PC-9 (cell line): Measurements from ENCODE around the gene GGN. TPM values are rescaled to one million over a fixed set of nuclear protein-coding genes. Genes with fewer than 3 reads are reported as not detected.

Experiments used
- BruUV-seq: library from RNA; stranded (reverse); fragments of 400-500 nt; replicated peaks from 2 replicates; lab custom pipeline; 2021; lab: Mats Ljungman, UMichigan
- CTCF ChIA-PET: fragments of 300-600 bp; sonication (Branson Sonifier 250); formaldehyde crosslinking; loops from one replicate; lab custom pipeline; 2022; ENCODE audit warnings: antibody characterized with exemption; lab: Charles Lee
- POLR2A ChIA-PET: fragments of 300-600 bp; sonication (Branson Sonifier 250); formaldehyde crosslinking; loops from one replicate; lab custom pipeline; 2022; ENCODE audit warnings: antibody characterized with exemption; ENCODE audit not compliant: unreplicated experiment; lab: Charles Lee
- DNase-seq, 2 experiments: peaks; one replicate each; pipeline versions ENCODE4 v3.0.0 to v3.0.0-alpha.2; 2015 to 2022; ENCODE audit warnings: mixed read lengths in 1 of 2
- H2AFZ ChIP-seq: fragments of 200-600 bp; sonication (generic); 2 replicates; pipeline ENCODE4 v1.8.1; 2017; ENCODE audit warnings: antibody characterized with exemption
- H3F3A ChIP-seq: fragments of 200-600 bp; sonication (generic); 2 replicates; pipeline ENCODE4 v1.8.1; 2017; ENCODE audit warnings: antibody characterized with exemption, mild to moderate bottlenecking, low read depth; ENCODE audit not compliant: insufficient read depth
- H3K27ac ChIP-seq: fragments of 200-600 bp; sonication (generic); 2 replicates; pipeline ENCODE4 v1.6.1; 2016; ENCODE audit warnings: mixed run types
- H3K27me3 ChIP-seq: fragments of 200-600 bp; sonication (generic); 2 replicates; pipeline ENCODE4 v1.6.1; 2016; ENCODE audit warnings: low read depth, mixed run types; ENCODE audit not compliant: insufficient read depth
- H3K36me3 ChIP-seq: fragments of 200-600 bp; sonication (generic); 2 replicates; pipeline ENCODE4 v1.6.1; 2016; ENCODE audit warnings: low read depth, mixed run types
- H3K4me1 ChIP-seq: fragments of 200-600 bp; sonication (generic); replicated peaks from 2 replicates; pipeline ENCODE4 v1.6.1; 2016; ENCODE audit warnings: mixed run types; ENCODE audit not compliant: insufficient read depth
- H3K4me2 ChIP-seq: fragments of 200-600 bp; sonication (generic); 2 replicates; pipeline ENCODE4 v1.6.1; 2017; ENCODE audit warnings: mixed run types
- H3K4me3 ChIP-seq: fragments of 200-600 bp; sonication (generic); 2 replicates; pipeline ENCODE4 v1.6.1; 2016; ENCODE audit warnings: mixed run types
- H3K79me2 ChIP-seq: fragments of 200-600 bp; sonication (generic); 2 replicates; pipeline ENCODE4 v1.6.1; 2017; ENCODE audit warnings: low read depth, mixed run types
- H3K9me2 ChIP-seq: fragments of 200-600 bp; sonication (generic); 2 replicates; pipeline ENCODE4 v1.8.1; 2017; ENCODE audit warnings: mild to moderate bottlenecking; ENCODE audit not compliant: insufficient read depth
- H3K9me3 ChIP-seq: fragments of 200-600 bp; sonication (generic); 2 replicates; pipeline ENCODE4 v1.8.1; 2016; ENCODE audit warnings: low read depth; ENCODE audit not compliant: insufficient read depth
- H4K20me1 ChIP-seq: fragments of 200-600 bp; sonication (generic); 2 replicates; pipeline ENCODE4 v1.8.1; 2017; ENCODE audit not compliant: insufficient read depth
- CTCF ChIP-seq: fragments of 200-600 bp; sonication (generic); conservative IDR thresholded peaks from 2 replicates; pipeline ENCODE4 v1.6.1; 2017; ENCODE audit warnings: mixed run types, antibody characterized with exemption, mild to moderate bottlenecking, moderate library complexity
- EZH2 ChIP-seq: fragments of 200-600 bp; sonication (generic); IDR thresholded peaks from 2 replicates; pipeline ENCODE4 v1.8.0; 2017; ENCODE audit warnings: antibody characterized with exemption, low read depth
- intact Hi-C: fragments of 100-400 bp; cut with micrococcal nuclease; formaldehyde crosslinking; loops from one replicate; pipeline ENCODE4 v1.10.0; 2022; ENCODE audit not compliant: unreplicated experiment
- total RNA-seq: library from RNA; stranded (reverse); gene quantifications from 2 replicates; pipeline ENCODE4 v1.2.3, GENCODE V29; 2021

Gene GGN
- total RNA-seq, 1 experiment from 2014 or later, result 1.0 TPM

- no peak overlapping the region for H3K4me2 ChIP-seq
- TF ChIP-seq EZH2, result no peak
- TF ChIP-seq CTCF, result no peak
- DNase-seq, result no peak
- no peaks in the 10 kb centered on the region for H3K79me2 ChIP-seq
- no peak overlapping the region for H3K27ac ChIP-seq
- BruUV-seq, result no TSS peak
- H3K9me3 ChIP-seq, result no peaks in the 10 kb centered on the region
- H3K4me1 ChIP-seq, result peaks cover 8% of the 10 kb centered on the region; the same call in 1 of the 2 replicates
- no peak overlapping the region for H3K4me3 ChIP-seq
- H3K9me2 ChIP-seq, result no peaks in the 10 kb centered on the region
- no peak overlapping the region for H2AFZ ChIP-seq
- ChIA-PET CTCF (interaction anchor here (1.0 kb wide), 1 partner anchor 17 kb away, joined by 3 read pairs; no protein-coding TSS in a partner anchor), POLR2A (no interaction called here)
- 0 out of 2 replicates have a peak, but pooled peaks cover under 1% of the 10 kb centered on the region for H4K20me1 ChIP-seq
- H3F3A ChIP-seq, result peaks cover 22% of the 10 kb centered on the region; the same call in 1 of the 2 replicates
- peaks cover 13% of the 10 kb centered on the region; the same call in 1 of the 2 replicates for H3K36me3 ChIP-seq
- H3K27me3 ChIP-seq, result no peaks in the 10 kb centered on the region
- intact Hi-C loops, result loop anchor here (5.0 to 10.0 kb wide), 2 partner anchors 153 to 480 kb away; partner anchors contain the start of genes SIPA1L3 and WDR87
Observed at GRCh38 chr19:38385057-38385803, 2.6 kb downstream of the GGN start.

GRCh38 chr19:38384209-38385027 lies 3.4 kb downstream of the GGN start:
- H3K4me3 ChIP-seq, result no peak overlapping the region

More at GRCh38 chr19:38384209-38385027, 3.4 kb downstream of the GGN start:
- DNase-seq, result no peak
- Histone ChIP-seq H3K27ac (no peak overlapping the region), H3F3A (peaks cover 22% of the 10 kb centered on the region; the same call in 1 of the 2 replicates), H3K36me3 (peaks cover 16% of the 10 kb centered on the region; the same call in 1 of the 2 replicates), H3K27me3 (no peaks in the 10 kb centered on the region), H2AFZ (no peak overlapping the region), H3K9me2 (no peaks in the 10 kb centered on the region), H3K9me3 (no peaks in the 10 kb centered on the region), H3K4me1 (peaks cover 7% of the 10 kb centered on the region; the same call in 1 of the 2 replicates), H3K4me2 (no peak overlapping the region), H3K79me2 (no peaks in the 10 kb centered on the region), H4K20me1 (peaks cover 6% of the 10 kb centered on the region; the same call in 1 of the 2 replicates)
- intact Hi-C loops, result loop anchor here (5.0 to 10.0 kb wide), 2 partner anchors 152 to 480 kb away; partner anchors contain the start of genes SIPA1L3 and WDR87
- ChIA-PET CTCF (no interaction called here), POLR2A (no interaction called here)
- no TSS peak for BruUV-seq
- TF ChIP-seq EZH2 (no peak), CTCF (no peak; the same call in 1 of the 2 replicates)
